Thoracic aorta (tissue), 2 donors: ENCODE data around the gene BABAM1. TPM values are rescaled to one million over a fixed set of nuclear protein-coding genes. Genes with fewer than 3 reads are reported as not detected.
A peak's percentile ranks its signal among the peaks of the same experiment; 100 is the strongest.

Experiments used
- ATAC-seq: fragments of 150-250 bp; one replicate; pipeline ENCODE4 v1.8.0; 2017; ENCODE audit warnings: low read depth; ENCODE audit not compliant: insufficient number of reproducible peaks, low FRiP score
- DNase-seq: peaks from one replicate; pipeline ENCODE4 v3.0.0-alpha.2; 2020; ENCODE audit warnings: low spot score
- H3K27ac ChIP-seq, 2 donors: fragments of 200-600 bp; sonication (generic); 1 replicate in 1 of 2; 2 replicates in 1 of 2; pipeline ENCODE4 v1.5.1; 2016; ENCODE audit warnings: mild to moderate bottlenecking in 2 of 2, moderate library complexity in 2 of 2
- H3K27me3 ChIP-seq: fragments of 200-600 bp; sonication (generic); replicated peaks from 2 replicates; pipeline ENCODE4 v1.6.0; 2016; ENCODE audit warnings: mild to moderate bottlenecking; ENCODE audit not compliant: insufficient read depth
- H3K36me3 ChIP-seq: fragments of 200-600 bp; sonication (generic); one replicate; pipeline ENCODE4 v1.5.1; 2016
- H3K4me1 ChIP-seq, 2 donors: fragments of 200-600 bp; sonication (generic); 1 replicate in 1 of 2; 2 replicates in 1 of 2; pipeline versions ENCODE4 v1.5.1 to v1.6.0; 2016; ENCODE audit warnings: low read depth in 2 of 2, mild to moderate bottlenecking in 1 of 2; ENCODE audit not compliant: control insufficient read depth in 1 of 2
- H3K4me3 ChIP-seq: fragments of 200-600 bp; sonication (generic); 2 replicates; pipeline ENCODE4 v1.5.1; 2016; ENCODE audit warnings: mild to moderate bottlenecking
- H3K9me3 ChIP-seq: fragments of 200-600 bp; sonication (generic); 2 replicates; pipeline ENCODE4 v1.5.1; 2016
- total RNA-seq, 2 donors: library from RNA; depleted of rRNA; stranded (reverse); fragments of >200 nt; gene quantifications; one replicate each; pipeline versions ENCODE4 v1.1.0 to v1.2.3, GENCODE V29; 2016
- TF ChIP-seq, protein P1 (sequence below): fragments of 200-600 bp; sonication (generic); IDR thresholded peaks from one replicate; pipeline ENCODE4 v1.5.1; 2019; ENCODE audit warnings: antibody characterized with exemption

The BABAM1 gene
- total RNA-seq, 2 donors from 2014 or later, result 55.2 to 87.2 TPM

DNA sequence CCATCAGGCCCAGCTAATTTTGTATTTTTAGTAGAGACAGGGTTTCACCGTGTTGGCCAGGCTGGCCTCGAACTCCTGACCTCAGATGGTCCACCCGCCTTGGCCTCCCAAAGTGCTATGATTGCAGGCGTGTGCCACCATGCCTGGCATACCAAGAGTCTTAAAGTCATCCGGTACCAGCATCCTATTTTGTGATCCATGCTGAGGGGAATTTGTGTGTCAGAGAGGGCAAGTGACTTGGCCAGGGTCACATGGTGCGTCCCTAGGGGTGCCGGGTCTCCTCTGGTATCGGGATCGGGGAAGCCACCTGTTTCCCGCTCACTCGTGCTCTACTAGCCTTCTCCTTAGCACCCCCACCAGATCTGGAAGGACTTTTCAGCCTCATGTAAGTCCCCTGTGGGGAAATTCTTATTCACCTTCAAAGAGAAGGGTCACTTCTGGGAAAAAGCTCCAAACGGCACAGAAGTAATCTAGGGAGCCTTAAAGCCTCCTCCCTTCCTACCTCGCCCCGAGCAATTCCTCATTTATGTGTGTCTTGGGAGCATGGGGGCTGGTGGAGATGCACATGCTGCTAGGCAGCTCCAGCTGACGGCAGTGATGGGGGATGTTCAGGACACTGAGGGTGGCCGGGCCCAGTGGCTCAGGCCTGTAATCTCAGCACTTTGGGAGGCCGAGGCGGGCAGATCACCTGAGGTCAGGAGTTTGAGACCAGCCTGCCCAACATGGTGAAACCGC is 8.4 kb downstream of the BABAM1 start:
- no peaks in the 10 kb centered on the region for H3K27me3 ChIP-seq
- DNase-seq (no peak), ATAC-seq (no peak)
- no peak overlapping the region for H3K27ac ChIP-seq
- H3K4me1 ChIP-seq, result no peaks in the 10 kb centered on the region
- H3K36me3 ChIP-seq, result peaks cover 60% of the 10 kb centered on the region
- no peaks in the 10 kb centered on the region for H3K9me3 ChIP-seq
- no peak overlapping the region for H3K4me3 ChIP-seq
- TF ChIP-seq, protein P1, sequence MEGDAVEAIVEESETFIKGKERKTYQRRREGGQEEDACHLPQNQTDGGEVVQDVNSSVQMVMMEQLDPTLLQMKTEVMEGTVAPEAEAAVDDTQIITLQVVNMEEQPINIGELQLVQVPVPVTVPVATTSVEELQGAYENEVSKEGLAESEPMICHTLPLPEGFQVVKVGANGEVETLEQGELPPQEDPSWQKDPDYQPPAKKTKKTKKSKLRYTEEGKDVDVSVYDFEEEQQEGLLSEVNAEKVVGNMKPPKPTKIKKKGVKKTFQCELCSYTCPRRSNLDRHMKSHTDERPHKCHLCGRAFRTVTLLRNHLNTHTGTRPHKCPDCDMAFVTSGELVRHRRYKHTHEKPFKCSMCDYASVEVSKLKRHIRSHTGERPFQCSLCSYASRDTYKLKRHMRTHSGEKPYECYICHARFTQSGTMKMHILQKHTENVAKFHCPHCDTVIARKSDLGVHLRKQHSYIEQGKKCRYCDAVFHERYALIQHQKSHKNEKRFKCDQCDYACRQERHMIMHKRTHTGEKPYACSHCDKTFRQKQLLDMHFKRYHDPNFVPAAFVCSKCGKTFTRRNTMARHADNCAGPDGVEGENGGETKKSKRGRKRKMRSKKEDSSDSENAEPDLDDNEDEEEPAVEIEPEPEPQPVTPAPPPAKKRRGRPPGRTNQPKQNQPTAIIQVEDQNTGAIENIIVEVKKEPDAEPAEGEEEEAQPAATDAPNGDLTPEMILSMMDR, result no peak

DNA sequence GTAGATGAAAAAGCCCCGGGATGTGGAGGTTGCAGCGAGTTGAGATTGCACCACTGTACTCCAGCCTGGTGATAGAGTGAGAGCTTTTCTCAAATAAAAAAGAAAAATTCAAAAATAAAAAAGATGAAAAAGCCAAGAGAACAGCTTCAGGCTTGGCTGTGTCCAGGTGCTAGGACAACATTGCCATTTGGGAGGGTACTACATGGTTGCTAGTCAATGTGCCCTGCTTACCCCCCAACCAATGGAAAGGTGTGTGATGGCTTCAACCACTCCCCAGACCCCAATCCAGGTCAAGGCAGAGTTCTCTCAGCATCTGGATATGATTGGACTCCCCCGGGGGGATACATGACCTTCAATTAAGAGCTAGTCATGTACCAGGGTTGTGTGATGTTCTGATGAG is 12.2 kb downstream of the BABAM1 start:
- no peak for ATAC-seq
- H3K4me3 ChIP-seq, result no peak overlapping the region
- peaks cover 33% of the 10 kb centered on the region for H3K36me3 ChIP-seq
- no peaks in the 10 kb centered on the region for H3K27me3 ChIP-seq
- H3K9me3 ChIP-seq, result no peaks in the 10 kb centered on the region
- H3K4me1 ChIP-seq, result peaks cover 7 to 14% of the 10 kb centered on the region in 2 donors
- no peak for DNase-seq
- TF ChIP-seq, protein P1, result no peak
- no peak overlapping the region for H3K27ac ChIP-seq

DNA sequence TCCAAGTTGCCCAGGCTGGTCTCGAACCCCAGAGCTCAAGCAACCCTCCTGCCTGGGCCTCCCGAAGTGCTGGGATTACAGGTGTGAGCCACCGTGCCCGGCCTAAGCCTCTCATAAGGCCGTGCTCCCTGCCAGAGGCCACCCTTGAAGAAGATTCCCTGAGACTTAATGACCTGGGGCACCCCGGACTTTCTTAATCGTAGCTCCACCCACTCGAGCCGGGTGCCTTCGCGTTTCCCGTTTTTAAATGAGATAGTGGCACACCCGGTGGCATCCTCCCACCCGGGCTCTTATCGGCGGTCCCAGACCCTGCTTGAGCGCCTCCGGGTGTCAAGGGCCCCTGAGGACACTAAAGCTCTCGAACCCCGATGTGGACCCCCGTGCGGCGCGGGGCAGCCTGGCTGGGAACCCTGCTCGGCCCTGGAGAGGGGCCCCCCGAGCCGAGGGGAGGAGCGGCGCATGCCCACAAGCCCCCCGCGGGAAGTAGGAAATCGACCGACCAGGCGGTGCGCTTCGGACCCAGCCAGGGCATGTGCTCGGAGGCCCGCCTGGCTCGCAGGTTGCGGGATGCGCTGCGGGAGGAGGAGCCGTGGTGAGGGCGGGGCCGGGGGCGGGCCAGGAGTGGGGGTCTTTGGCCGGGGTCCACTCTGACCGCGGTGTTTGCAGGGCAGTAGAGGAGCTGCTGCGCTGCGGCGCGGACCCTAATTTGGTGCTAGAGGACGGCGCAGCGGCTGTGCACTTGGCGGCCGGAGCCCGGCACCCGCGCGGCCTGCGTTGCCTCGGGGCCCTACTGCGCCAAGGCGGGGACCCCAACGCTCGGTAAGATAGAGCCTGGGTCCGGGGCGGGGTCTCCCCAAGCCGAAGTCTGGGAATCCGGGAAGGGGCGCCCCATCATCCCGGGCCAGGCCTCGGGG is 14.4 kb downstream of the BABAM1 start, which contains the start of gene ANKLE1:
TSS of gene ANKLE1 (plus strand) at position 511 of the 914 bp plus-strand sequence. CDS start at position 531, 20 bp downstream.
- ATAC-seq (no peak), DNase-seq (no peak)
- Histone ChIP-seq H3K36me3 (peaks cover 15% of the 10 kb centered on the region), H3K9me3 (no peaks in the 10 kb centered on the region), H3K4me1 (peaks cover 7 to 14% of the 10 kb centered on the region in 2 donors), H3K27me3 (no peaks in the 10 kb centered on the region), H3K4me3 (peak within 1 kb of the TSS; percentile 68), H3K27ac (no peak within 1 kb of the TSS)
- TF ChIP-seq, protein P1, result no peak

DNA sequence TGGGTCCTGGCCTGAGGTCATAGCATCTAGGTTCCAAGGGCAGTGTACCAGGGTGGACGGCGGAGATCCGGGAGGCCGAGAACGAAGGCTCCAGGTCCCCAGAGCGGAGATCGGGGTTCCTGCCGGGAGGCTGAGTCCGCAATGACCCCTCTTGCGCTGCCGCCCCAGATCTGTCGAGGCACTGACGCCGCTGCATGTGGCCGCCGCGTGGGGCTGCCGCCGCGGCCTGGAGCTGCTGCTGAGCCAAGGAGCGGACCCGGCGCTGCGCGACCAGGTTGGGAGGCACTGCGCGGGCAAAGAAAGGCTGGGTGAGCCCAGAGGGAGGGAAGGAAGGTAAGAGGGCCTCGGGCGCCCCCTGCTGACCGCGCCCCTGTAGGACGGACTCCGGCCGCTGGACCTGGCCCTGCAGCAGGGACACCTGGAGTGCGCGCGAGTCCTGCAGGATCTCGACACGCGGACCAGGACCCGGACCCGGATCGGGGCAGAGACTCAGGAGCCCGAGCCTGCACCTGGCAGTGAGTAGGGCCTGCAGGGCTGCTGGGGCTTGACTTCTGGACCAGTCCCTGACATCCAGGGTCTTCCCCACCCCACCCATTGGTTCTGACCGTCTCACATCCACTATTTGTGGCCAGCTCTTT is 15.4 kb downstream of the BABAM1 start:
- Histone ChIP-seq H3K4me1 (peaks cover 7 to 14% of the 10 kb centered on the region in 2 donors), H3K9me3 (no peaks in the 10 kb centered on the region), H3K27me3 (no peaks in the 10 kb centered on the region), H3K36me3 (peaks cover 8% of the 10 kb centered on the region), H3K4me3 (peak overlapping the region; percentile 68), H3K27ac (no peak overlapping the region)
- TF ChIP-seq, protein P1, result peak; percentile 90
- DNase-seq (no peak), ATAC-seq (peak; percentile 64)
